Endothelial cell of umbilical vein (primary cell): ENCODE results near the gene BTNL9. TPM values are rescaled to one million over a fixed set of nuclear protein-coding genes. Genes with fewer than 3 reads are reported as not detected.

Source experiments
- BruUV-seq: library from RNA; stranded (reverse); fragments of 400-500 nt; replicated peaks from 2 replicates; lab custom pipeline; 2021; lab: Mats Ljungman, UMichigan
- CTCF ChIA-PET: fragments of 300-600, 350-600 bp; sonication (Branson Sonifier 250); formaldehyde crosslinking; loops from one replicate; lab custom pipeline; 2021; ENCODE audit warnings: antibody characterized with exemption, inconsistent platforms; lab: Charles Lee
- POLR2A ChIA-PET: fragments of 300-600, 350-600 bp; sonication (Branson Sonifier 250); formaldehyde crosslinking; loops from one replicate; lab custom pipeline; 2021; ENCODE audit warnings: antibody characterized with exemption, inconsistent platforms; lab: Charles Lee
- DNase-seq: peaks from one replicate; pipeline ENCODE4 v3.0.0-alpha.2; 2011; ENCODE audit warnings: low read depth, low spot score
- FAIRE-seq: peaks from 2 replicates; lab custom pipeline; 2011; peaks lifted over from hg19 to GRCh38; lab: Jason Lieb, UNC
- H2AFZ ChIP-seq: 2 replicates; pipeline ENCODE4 v1.6.0; 2012; ENCODE audit warnings: low read depth, low read length, control low read depth, inconsistent platforms
- H3K27ac ChIP-seq: 2 replicates; pipeline ENCODE4 v1.5.1; 2011; ENCODE audit warnings: low read depth, mild to moderate bottlenecking, control low read depth, low read length, moderate library complexity; ENCODE audit not compliant: insufficient read depth
- H3K27me3 ChIP-seq, 2 experiments: 2 replicates each; pipeline versions ENCODE4 v1.6.0 to v1.6.1; 2011; ENCODE audit warnings: low read length in 2 of 2, mixed read lengths in 1 of 2; ENCODE audit not compliant: control insufficient read depth in 2 of 2, insufficient read depth in 2 of 2
- H3K36me3 ChIP-seq, 2 experiments: 2 replicates in 1 of 2; 3 replicates in 1 of 2; pipeline ENCODE4 v1.5.1; 2011; ENCODE audit warnings: low read length in 2 of 2, mild to moderate bottlenecking in 1 of 2, moderate library complexity in 1 of 2; ENCODE audit not compliant: control insufficient read depth in 2 of 2, insufficient read depth in 2 of 2; ENCODE audit errors: extremely low read depth in 1 of 2
- H3K4me1 ChIP-seq: 3 replicates; pipeline ENCODE4 v1.5.1; 2011; ENCODE audit warnings: mild to moderate bottlenecking, low read length; ENCODE audit not compliant: control insufficient read depth, insufficient read depth; ENCODE audit errors: extremely low read depth
- H3K4me2 ChIP-seq: 2 replicates; pipeline ENCODE4 v1.6.1; 2011; ENCODE audit warnings: low read length, control low read depth, mixed read lengths; ENCODE audit not compliant: insufficient read depth
- H3K4me3 ChIP-seq, 3 experiments: fragments of 200-600 bp in 1 of 3; sonication (generic), shearing (Covaris generic) in 1 of 3; replicated peaks in 1 of 3; 2 replicates each; pipeline ENCODE4 v1.5.1; 2011 to 2016; ENCODE audit warnings: control low read depth in 3 of 3, low read length in 3 of 3, mild to moderate bottlenecking in 2 of 3, inconsistent platforms in 1 of 3, low read depth in 1 of 3, moderate library complexity in 1 of 3; ENCODE audit not compliant: insufficient read depth in 1 of 3
- H3K79me2 ChIP-seq: 2 replicates; pipeline ENCODE4 v1.6.0; 2012; ENCODE audit warnings: low read length, inconsistent platforms; ENCODE audit not compliant: control insufficient read depth, insufficient read depth
- H3K9ac ChIP-seq: replicated peaks from 2 replicates; pipeline ENCODE3; 2011; ENCODE audit warnings: low read length, control low read depth; ENCODE audit not compliant: insufficient read depth; ENCODE audit errors: extremely low read depth
- H3K9me1 ChIP-seq: replicated peaks from 3 replicates; pipeline ENCODE4 v1.6.0; 2011; ENCODE audit warnings: mild to moderate bottlenecking, low read length; ENCODE audit not compliant: control insufficient read depth, insufficient read depth; ENCODE audit errors: extremely low read depth
- H3K9me3 ChIP-seq: replicated peaks from 2 replicates; pipeline ENCODE4 v1.5.1; 2012; ENCODE audit warnings: low read length, inconsistent platforms; ENCODE audit not compliant: control insufficient read depth, insufficient read depth
- H4K20me1 ChIP-seq: replicated peaks from 2 replicates; pipeline ENCODE3; 2011; ENCODE audit warnings: mild to moderate bottlenecking, low read length; ENCODE audit not compliant: control insufficient read depth, insufficient read depth; ENCODE audit errors: extremely low read depth
- CTCF ChIP-seq, 2 donors: IDR thresholded peaks; 1 replicate in 1 of 2; 2 replicates in 1 of 2; pipeline ENCODE4 v1.5.1; 2011; ENCODE audit warnings: low read length in 2 of 2, mild to moderate bottlenecking in 2 of 2, moderate library complexity in 2 of 2, control low read depth in 1 of 2, inconsistent platforms in 1 of 2, low read depth in 1 of 2; ENCODE audit not compliant: insufficient read depth in 1 of 2; ENCODE audit errors: extremely low read depth in 1 of 2
- EZH2 ChIP-seq: IDR thresholded peaks from 2 replicates; pipeline ENCODE4 v1.6.1; 2012; ENCODE audit warnings: borderline replicate concordance, low read depth, mild to moderate bottlenecking, moderate library complexity, low read length, inconsistent platforms; ENCODE audit not compliant: severe bottlenecking
- GATA2 ChIP-seq: IDR thresholded peaks from 2 replicates; pipeline ENCODE4 v1.7.0; 2011; ENCODE audit warnings: low read depth, mild to moderate bottlenecking, moderate library complexity, mixed read lengths, low read length; ENCODE audit not compliant: insufficient read length, insufficient read depth
- JUN ChIP-seq: IDR thresholded peaks from 2 replicates; pipeline ENCODE4 v1.6.1; 2011; ENCODE audit warnings: borderline replicate concordance, low read depth; ENCODE audit not compliant: insufficient read length, insufficient read depth
- MYC ChIP-seq: IDR thresholded peaks from one replicate; pipeline ENCODE4 v1.6.1; 2011; ENCODE audit warnings: mild to moderate bottlenecking, low read depth, low read length
- POLR2AphosphoS5 ChIP-seq: IDR thresholded peaks from 2 replicates; pipeline ENCODE4 v1.6.1; 2012; ENCODE audit warnings: low read depth, mild to moderate bottlenecking, control low read depth, low read length, moderate library complexity; ENCODE audit not compliant: insufficient read depth
- dilution Hi-C: fragments of 300-500 bp; cut with MboI; formaldehyde crosslinking; loops from one replicate; pipeline ENCODE4 v1.15.0; 2019; ENCODE audit warnings: low sequenced_read_pairs; ENCODE audit not compliant: extremely low pct_ligation_motif_present
- intact Hi-C: fragments of 100-400 bp; cut with micrococcal nuclease; formaldehyde crosslinking; loops from one replicate; pipeline ENCODE4 v1.10.0; 2022
- polyA plus RNA-seq, 4 experiments: library from polyadenylated mRNA; depleted of rRNA in 3 of 4; stranded (reverse) in 3 of 4; unstranded in 1 of 4; fragments of >200 nt; gene quantifications; 2 replicates each; pipeline versions ENCODE4 v1.2.1 to v1.2.3, GENCODE V29; 2011 to 2012; ENCODE audit warnings: missing spikeins in 1 of 4
- total RNA-seq: library from RNA; stranded (reverse); gene quantifications from 2 replicates; pipeline ENCODE4 v1.2.3, GENCODE V29; 2021
- TF ChIP-seq, protein P1 (sequence below): IDR thresholded peaks from 2 replicates; pipeline ENCODE4 v1.6.1; 2011; ENCODE audit not compliant: insufficient read depth, insufficient read length

BTNL9 gene
- total and polyA plus RNA-seq, 2 donors (not counting 3 experiments of a cell fraction or from before 2014, with no cell fraction given) = 0.13 to 0.33 TPM

DNA sequence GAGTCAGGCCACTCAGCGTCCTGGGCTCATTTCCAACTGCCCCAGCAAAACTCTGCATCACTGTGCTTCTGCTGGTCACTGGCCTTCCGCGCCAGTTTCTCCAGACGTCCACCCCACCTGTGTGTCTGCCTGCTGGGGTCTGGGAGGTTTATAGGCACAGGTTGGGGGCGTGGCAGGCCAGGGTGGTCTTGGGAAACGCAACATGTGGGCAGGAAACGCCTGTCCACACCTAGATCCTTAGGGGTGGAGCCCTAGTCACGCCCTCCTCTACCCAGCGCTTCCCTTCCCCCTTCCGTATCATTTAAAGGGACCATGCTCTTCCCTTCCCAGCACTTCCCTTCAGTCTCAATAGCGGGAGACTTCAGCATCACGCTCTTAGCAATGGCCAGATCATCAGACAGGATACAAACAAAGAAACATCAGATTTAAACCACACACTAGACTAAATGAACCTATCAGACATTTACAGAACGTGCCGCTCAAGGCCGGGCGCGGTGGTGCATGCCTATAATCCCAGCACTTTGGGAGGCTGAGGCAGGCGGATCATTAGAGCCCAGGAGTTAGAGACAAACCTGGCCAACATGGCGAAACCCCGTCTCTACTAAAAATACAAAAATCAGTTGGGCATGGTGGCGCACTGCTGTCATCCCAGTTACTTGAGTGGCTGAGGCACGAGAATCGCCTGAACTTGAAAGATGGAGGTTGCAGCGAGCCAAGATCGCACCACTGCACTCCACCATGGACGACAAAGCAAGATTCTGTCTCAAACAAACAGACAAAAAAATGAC lies 11.8 kb upstream of the BTNL9 start:
- no peak for DNase-seq
- no peaks in the 10 kb centered on the region for H3K9me1 ChIP-seq
- H3K27me3 ChIP-seq = no peaks in the 10 kb centered on the region
- dilution Hi-C loops = no loop called here
- POLR2A ChIA-PET = no interaction called here
- no peak overlapping the region for H3K4me3 ChIP-seq
- no peak overlapping the region for H2AFZ ChIP-seq
- no peak for FAIRE-seq
- H3K27ac ChIP-seq = no peak overlapping the region
- H3K36me3 ChIP-seq = no peaks in the 10 kb centered on the region
- no peaks in the 10 kb centered on the region for H4K20me1 ChIP-seq
- no peak overlapping the region for H3K4me2 ChIP-seq
- BruUV-seq = no TSS peak
- no peaks in the 10 kb centered on the region for H3K4me1 ChIP-seq
- no peaks in the 10 kb centered on the region for H3K9me3 ChIP-seq
- no peaks in the 10 kb centered on the region for H3K79me2 ChIP-seq
- CTCF ChIA-PET = no interaction called here
- TF ChIP-seq CTCF (IDR thresholded peaks at IDR 0.05; ENCODE audit: extremely low read depth in 1 of 2, insufficient read depth in 1 of 2, low read depth in 1 of 2, low read length in 2 of 2) (no peak), GATA2 (no peak), MYC (no peak), JUN (no peak), POLR2AphosphoS5 (no peak), EZH2 (no peak)
- TF ChIP-seq, protein P1, sequence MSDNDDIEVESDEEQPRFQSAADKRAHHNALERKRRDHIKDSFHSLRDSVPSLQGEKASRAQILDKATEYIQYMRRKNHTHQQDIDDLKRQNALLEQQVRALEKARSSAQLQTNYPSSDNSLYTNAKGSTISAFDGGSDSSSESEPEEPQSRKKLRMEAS = no peak
- intact Hi-C loops = no loop called here
- H3K9ac ChIP-seq = no peak overlapping the region
